ENCODE results near the gene TLK2.

Gene TLK2

DNA sequence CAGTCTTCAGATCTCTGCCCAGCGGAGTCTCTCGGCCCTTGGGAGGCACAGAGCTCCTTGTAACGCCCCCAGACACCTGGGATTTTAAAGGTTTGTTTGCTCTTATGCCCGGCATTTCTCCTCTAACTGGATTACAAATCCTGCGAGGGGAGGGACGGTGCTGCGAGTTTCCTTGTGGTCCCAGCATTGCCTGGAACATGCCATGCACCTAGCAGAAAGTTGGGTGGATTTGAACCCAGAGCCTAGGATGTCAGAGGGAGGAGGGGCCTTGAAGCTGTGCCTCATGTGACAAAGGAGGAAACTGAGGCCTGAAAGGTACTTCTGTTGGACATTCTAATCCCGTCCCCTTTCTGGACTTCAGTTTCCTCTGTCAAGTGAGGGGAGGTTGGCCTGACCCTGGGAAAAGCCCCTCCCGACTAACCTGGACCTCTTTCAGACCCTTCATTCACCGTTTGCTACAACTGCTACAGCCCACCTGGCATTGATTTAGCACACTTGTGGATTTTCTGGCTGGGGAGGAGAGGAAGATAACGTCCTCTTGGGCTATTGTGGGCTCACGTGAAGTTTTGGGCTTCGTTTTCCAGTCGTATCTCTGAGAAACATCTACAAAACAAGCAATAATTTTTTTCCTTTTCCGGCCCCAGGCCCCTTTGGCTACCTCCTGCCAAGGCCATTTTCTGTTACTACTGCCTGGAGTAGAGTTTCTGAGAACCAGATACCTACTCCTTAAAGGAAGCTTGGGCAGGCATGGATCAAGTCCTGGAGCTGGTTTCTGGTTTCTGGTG, 179.7 kb downstream of the TLK2 start:
- no peak for DNase-seq

DNA sequence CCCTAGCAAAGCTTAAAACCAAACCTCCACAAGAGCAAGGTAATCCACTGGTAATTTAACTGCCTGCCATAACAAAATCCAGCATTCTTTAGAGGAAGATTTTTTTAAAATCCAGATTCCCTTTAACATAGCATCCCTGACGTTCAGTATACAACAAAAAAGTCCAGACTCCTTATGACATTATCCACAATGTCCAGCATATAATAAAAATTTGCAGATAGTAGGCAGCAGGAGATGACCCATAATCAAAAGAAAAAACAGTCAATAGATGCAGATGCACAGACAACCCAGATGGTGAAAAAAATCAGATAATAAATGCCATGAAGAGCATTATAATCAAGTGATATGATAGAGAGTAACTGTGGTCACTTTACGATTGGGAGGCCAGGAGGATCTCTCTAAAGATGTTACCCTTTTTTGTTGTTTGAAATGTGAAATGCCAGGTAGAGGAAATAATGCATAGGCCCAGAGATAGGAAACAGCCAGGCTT, 182.0 kb downstream of the TLK2 start:
- no peak for DNase-seq

DNA sequence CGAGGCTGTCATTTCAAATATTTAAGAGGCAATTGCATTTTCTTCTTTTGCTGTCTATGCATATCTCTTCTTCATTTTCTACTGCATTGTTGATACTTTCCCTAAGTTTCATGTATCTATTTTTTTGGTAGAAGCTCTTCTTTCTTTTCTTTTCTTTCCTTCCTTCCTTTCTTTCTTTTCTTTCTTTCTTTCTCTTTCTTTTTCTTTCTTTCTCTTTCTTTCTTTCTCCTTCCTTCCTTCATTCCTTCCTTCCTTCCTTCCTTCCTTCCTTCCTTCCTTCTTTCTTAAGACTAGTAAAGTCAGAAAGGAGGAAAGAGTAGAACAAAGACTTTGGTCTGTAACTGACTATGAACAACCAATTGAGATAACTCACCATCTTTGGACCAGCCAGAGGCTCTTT, 182.7 kb downstream of the TLK2 start:
- no peak for DNase-seq

DNA sequence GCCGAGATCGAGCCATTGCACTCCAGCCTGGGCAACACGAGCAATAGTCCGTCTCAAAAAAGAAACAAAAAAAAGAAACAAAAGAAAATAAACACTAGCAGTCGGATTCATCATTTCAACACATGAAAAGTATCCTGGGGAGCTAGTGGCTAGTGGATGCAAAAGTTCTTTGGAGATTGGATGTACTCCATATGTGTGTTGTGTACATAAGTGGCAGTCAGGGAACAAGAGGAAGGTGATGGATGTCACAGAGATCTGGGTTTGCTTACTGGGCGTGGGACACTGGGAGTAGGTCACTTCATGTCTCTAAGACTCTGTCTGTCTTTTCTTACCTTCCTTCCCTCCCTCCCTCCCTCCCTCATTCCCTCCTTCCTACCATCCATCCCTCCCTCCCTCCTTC, 184.2 kb downstream of the TLK2 start:
- DNase-seq, result no peak

Measured in inflammatory macrophage treated with lipopolysaccharide for 4 hours (primary cell).